Measurements from ENCODE around the gene GK2.

The GK2 gene

GRCh38 chr4:79439489-79439888 lies 31.5 kb upstream of the GK2 start:
- TF ChIP-seq CTCF (IDR thresholded peaks at IDR 0.05; ENCODE audit: control insufficient read depth, insufficient read depth, low read depth, low read length, missing control alignments): no peak
- no peak for DNase-seq (ENCODE audit: low read depth)
- no peak overlapping the region for H3K4me3 ChIP-seq (ENCODE audit: control insufficient read depth, low read depth, low read length)

- no peak overlapping the region for H3K4me3 ChIP-seq (ENCODE audit: control insufficient read depth, low read depth, low read length)
- TF ChIP-seq CTCF (IDR thresholded peaks at IDR 0.05; ENCODE audit: control insufficient read depth, insufficient read depth, low read depth, low read length, missing control alignments): no peak
- DNase-seq (ENCODE audit: low read depth): no peak
These were observed 23.8 kb upstream of the GK2 start for GRCh38 chr4:79431839-79432238.

- H3K4me3 ChIP-seq (ENCODE audit: control insufficient read depth, low read depth, low read length): no peak overlapping the region
- TF ChIP-seq CTCF (IDR thresholded peaks at IDR 0.05; ENCODE audit: control insufficient read depth, insufficient read depth, low read depth, low read length, missing control alignments): no peak
- no peak for DNase-seq (ENCODE audit: low read depth)
These were observed 21.3 kb upstream of the GK2 start for GRCh38 chr4:79429113-79429903.

- no peak for TF ChIP-seq CTCF (IDR thresholded peaks at IDR 0.05; ENCODE audit: control insufficient read depth, insufficient read depth, low read depth, low read length, missing control alignments)
These were observed 19.0 kb upstream of the GK2 start for GRCh38 chr4:79426989-79427388.

GRCh38 chr4:79425586-79425985 lies 17.6 kb upstream of the GK2 start:
- DNase-seq (ENCODE audit: low read depth): no peak
- TF ChIP-seq CTCF (IDR thresholded peaks at IDR 0.05; ENCODE audit: control insufficient read depth, insufficient read depth, low read depth, low read length, missing control alignments): no peak
- H3K4me3 ChIP-seq (ENCODE audit: control insufficient read depth, low read depth, low read length): no peak overlapping the region

More at GRCh38 chr4:79426989-79427388, 19.0 kb upstream of the GK2 start:
- no peak for DNase-seq (ENCODE audit: low read depth)
- H3K4me3 ChIP-seq (ENCODE audit: control insufficient read depth, low read depth, low read length): no peak overlapping the region

- no peak for DNase-seq (ENCODE audit: low read depth)
- no peak for TF ChIP-seq CTCF (IDR thresholded peaks at IDR 0.05; ENCODE audit: control insufficient read depth, insufficient read depth, low read depth, low read length, missing control alignments)
- no peak overlapping the region for H3K4me3 ChIP-seq (ENCODE audit: control insufficient read depth, low read depth, low read length)
These were observed 13.5 kb upstream of the GK2 start for GRCh38 chr4:79421483-79421882.
